Measurements from ENCODE around the gene DCAF4. TPM values are rescaled to one million over a fixed set of nuclear protein-coding genes. Genes with fewer than 3 reads are reported as not detected.
A peak's percentile ranks its signal among the peaks of the same experiment; 100 is the strongest.

Gene DCAF4
- total RNA-seq, 1 donor from 2014 or later, result 14.7 TPM

- DNase-seq (ENCODE audit: low spot score), result no peak
Measured at GRCh38 chr14:72894623-72895378, 31.5 kb upstream of the DCAF4 start.

DNA sequence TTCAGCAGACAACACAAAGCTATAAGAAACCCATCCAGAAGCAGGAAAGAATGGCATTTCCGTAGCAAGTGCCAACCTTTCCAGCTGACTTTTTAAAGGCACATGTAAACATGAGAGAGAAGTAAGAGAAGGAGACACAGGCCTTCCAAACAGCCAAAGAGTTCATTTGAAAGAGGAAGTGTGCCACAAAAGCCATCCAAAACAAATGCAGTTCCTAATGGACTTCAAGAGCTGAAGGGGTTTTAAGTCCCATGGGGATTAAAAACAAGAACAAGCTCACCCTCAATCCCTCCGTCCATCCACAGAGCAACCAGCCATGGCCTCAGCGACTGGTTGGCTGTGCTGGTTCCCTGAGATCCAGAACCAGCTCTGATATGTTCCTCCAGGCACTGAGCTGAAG, 27.8 kb upstream of the DCAF4 start:
- no peak for DNase-seq (ENCODE audit: low spot score)

DNA sequence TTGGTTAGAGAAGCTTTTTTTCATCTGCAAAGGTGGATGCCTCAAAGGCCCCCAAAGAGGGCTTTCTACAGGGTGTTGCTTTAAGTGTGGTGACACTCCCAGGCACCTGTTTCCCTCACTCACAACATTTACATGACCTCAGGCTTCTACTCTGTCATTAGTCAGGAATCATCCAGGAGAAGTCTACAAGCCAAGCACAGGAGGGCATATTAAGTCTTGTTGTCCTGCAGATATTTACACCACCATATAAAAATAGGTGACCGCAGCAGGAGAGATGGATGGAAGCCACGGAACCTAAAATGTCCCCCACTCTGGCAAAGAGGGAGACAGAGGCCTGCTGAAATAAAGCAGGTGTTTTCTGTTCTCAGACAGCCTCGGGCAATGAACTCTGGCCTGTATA, 24.9 kb upstream of the DCAF4 start:
- DNase-seq (ENCODE audit: low spot score), result no peak

DNA sequence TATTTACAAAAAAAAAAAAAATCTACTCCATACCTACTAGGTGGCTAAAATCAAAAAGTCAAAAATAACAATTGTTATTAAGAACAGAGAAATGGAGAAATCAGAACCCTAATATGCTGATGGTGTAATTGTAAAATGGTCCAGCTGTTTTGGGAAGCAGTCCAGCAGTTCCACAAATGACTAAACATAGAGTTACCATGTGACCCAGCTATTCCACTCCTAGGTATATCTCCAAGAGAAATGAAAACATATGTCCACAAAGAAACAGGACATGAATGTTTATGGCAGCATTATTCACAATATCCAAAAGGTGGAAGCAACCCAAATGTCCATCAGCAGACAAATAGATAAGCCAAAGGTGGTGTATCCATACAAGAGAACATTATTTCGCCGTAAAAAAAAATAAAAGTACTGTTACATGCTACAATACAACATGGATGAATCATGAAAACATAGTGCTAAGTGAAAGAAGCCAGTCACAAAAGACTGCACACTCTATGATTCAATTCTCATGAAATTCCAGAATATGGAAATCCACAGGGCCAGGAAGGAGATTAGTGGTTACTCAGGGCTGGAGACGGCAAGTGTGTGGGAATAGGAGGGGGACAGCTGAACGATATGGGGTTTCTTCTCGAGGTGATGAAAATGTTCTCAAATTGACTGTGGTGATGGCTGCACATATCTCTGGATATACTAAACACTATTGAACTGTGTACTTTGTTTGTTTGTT, 23.3 kb upstream of the DCAF4 start:
- DNase-seq (ENCODE audit: low spot score), result no peak

DNA sequence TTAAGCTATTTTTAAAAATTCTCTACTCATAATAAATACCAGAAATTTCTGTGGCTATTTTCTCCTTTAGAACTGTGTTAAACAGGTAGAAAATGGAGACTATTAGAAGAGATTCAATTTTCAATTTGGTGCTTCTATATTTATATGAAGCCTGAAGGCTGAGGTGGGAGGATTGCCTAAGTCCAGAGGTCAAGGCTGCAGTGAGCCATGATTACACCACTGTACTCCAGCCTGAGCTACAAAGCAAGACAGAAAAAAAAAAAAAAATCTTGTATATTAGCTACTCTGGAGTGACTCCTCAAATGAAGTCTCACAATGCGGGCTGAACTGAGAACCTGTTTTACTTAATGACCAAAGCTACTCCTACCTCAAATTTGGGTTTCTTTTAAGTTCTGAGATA, 22.5 kb upstream of the DCAF4 start:
- no peak for DNase-seq (ENCODE audit: low spot score)

DNA sequence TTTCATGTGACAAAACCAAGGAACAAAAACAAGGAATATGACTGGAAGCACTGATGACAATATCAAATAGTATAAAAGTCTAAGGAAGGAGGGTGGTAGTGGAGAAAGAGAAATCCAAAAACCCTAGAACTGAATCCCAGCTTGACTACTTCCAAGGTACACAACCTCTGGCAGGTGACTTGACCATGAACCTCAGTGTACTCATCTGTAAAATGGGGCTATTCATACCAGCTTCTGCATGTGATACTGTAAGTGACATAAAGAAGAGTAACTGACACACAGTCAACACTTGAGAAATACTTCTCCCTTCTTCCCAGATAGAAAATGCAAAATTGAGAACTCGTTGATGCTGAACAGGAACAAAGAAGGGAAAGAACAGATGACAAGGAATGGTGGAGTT, 22.0 kb upstream of the DCAF4 start:
- DNase-seq (ENCODE audit: low spot score), result no peak

GRCh38 chr14:72904840-72905561, 21.3 kb upstream of the DCAF4 start:
- DNase-seq (ENCODE audit: low spot score), result peak; percentile 68

DNA sequence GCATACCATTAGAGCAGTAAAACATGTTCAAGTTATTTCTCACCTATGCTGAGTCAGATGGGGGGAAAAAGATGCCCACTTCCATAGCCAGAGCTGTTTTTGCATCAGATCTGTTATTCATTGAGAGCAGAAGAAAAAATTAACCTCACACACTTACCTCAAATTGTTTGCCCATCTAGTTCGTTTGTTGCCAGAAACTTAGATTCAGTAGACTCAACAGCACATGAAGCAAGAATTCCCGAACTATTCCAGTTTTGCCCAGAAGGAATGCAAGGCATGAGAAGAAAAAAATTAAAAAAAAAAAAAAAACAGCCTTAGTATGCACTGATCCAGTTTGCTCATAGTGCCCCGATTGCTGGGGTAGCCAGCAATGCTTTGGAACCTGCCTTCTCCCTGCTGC, 19.9 kb upstream of the DCAF4 start:
- no peak for DNase-seq (ENCODE audit: low spot score)

GRCh38 chr14:72906879-72907278, 19.4 kb upstream of the DCAF4 start:
- DNase-seq (ENCODE audit: low spot score), result no peak

GRCh38 chr14:72907886-72908285, 18.4 kb upstream of the DCAF4 start:
- no peak for DNase-seq (ENCODE audit: low spot score)

- DNase-seq (ENCODE audit: low spot score), result no peak
Measured at GRCh38 chr14:72909163-72909562, 17.1 kb upstream of the DCAF4 start.

- DNase-seq (ENCODE audit: low spot score), result no peak
Measured at GRCh38 chr14:72913809-72914208, 12.5 kb upstream of the DCAF4 start.

DNA sequence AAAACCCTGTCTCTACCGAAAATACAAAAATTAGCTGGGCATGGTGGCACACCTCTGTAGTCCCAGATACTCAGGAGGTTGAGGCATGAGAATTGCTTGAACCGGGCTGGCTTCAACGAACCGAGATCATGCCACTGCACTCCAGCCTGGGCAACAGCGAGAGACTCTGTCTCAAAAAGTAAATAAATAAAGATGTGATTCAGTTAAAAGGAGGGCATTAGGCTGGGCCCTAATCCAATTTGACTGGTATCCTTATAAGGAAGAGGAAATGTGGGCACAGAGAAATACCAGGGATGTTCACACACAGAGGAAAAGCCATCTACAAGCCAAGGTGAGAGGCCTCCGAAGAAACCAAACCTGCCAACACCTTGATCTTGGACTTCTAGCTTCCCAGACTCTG, 10.1 kb upstream of the DCAF4 start:
- DNase-seq (ENCODE audit: low spot score), result no peak

GRCh38 chr14:72917094-72917802, 9.0 kb upstream of the DCAF4 start:
- no peak for DNase-seq (ENCODE audit: low spot score)

DNA sequence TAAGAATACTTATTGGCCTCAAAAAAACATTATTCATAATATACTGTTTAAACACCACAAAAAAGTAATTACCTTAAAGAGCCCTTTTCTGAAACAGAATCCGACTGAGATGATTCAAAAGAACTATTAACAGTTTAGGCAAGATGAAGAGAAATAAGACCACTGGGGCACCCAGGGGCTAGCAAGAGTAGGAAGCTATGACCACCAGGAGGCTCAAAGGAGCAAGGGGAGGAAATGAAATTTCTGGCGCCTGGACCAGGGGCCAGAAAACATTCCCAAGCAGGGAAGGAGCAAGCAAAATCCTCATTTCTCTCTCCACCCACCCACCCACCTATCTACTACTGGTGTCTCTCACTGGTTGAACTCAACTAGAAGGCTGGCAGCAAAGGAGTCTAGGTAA, 6.3 kb upstream of the DCAF4 start:
- no peak for DNase-seq (ENCODE audit: low spot score)

DNA sequence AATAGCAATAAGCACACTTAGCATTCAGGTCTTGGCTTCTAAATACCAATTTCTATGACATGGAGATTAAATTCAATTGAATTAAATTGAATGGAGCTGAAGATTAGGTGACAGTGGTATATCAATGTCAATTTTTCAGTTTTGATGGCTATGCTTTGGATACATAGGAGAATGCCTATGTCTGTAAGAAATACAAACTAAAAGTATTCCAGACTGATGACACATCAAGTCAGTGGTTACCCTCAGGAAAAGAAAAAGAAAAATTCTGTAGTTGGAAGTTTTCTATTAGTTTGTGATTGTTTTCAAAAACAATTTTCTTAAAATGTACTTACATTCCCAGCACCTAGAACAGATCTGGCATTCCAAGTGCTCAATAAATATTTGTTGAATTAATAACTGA, 4.9 kb upstream of the DCAF4 start:
- no peak for DNase-seq (ENCODE audit: low spot score)

DNA sequence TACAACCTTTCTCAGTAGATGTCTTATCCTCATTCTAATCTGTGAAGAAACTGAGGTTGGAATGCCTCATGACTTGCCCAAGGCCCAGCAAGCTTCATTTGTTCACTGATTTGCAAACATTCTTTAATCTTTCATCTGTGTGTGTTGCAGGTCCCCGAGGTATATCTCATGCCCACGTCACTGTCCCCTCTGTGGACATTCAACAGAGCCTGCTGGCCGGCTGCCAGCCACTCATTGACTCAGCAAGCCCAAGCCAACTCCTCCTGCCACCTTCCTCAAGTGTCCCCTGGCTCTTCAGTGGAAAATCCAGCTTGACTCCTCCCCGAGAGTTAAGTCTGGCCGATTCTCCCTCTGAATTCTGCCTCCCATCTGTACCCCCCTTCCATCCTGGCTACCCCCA, 1.9 kb upstream of the DCAF4 start:
- DNase-seq (ENCODE audit: low spot score), result no peak

DNA sequence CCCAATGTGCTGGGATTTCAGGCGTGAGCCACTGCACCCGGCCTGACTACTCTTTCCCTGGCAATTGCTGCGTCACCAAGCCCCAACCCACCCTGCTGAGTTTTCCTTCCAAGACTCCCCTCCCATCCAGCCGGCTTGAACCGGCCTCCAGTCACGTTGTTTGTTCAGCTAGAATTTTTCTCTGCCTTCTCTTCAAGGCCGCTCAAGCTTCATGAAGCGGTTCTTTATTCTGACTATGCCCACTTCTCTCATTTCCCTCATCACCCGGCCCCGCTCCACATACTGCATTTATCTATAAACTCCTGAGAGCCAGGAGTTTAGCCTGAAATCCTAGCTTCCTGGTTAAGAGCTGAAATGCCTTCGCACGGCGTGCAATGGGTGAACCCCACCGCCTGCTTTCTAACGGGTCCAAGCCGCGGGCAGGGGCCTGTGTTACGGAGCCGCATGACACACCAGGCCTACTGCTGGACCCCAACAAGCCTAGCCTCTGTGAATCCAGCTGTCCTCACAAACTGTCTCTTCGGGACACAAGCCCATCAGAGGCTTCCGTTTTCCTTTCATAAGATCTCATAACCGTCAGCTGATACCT, 999 bp upstream of the DCAF4 start:
- DNase-seq (ENCODE audit: low spot score), result no peak

- no peak for DNase-seq (ENCODE audit: low spot score)
Measured at GRCh38 chr14:72925815-72926291, 411 bp upstream of the DCAF4 start.

- DNase-seq (ENCODE audit: low spot score), result no peak
Measured at GRCh38 chr14:72928872-72929271, 2.6 kb downstream of the DCAF4 start.

GRCh38 chr14:72929316-72930080, 3.2 kb downstream of the DCAF4 start:
- no peak for DNase-seq (ENCODE audit: low spot score)
